Activated gamma-delta T cell (primary cell): Measurements from ENCODE around the gene AMER3.
A peak's percentile ranks its signal among the peaks of the same experiment; 100 is the strongest.
"Not testable (repeated sequence)": the region's sequence is repeated elsewhere in the genome, so short reads cannot be mapped to it uniquely, and the experiment has no call there.

Experiments
- DNase-seq: peaks from one replicate; lab custom pipeline; 2025; lab: John Stamatoyannopoulos, UW
- total RNA-seq, 2 donors: gene quantifications; one replicate each; lab custom pipeline; 2026; lab: John Stamatoyannopoulos, UW

The AMER3 gene
- 0 reads per million in 2 donors for total RNA-seq

GRCh38 chr2:130755256-130756052 lies at the start of gene AMER3:
Gene AMER3 (plus strand): TSS chr2:130755540. CDS start chr2:130762073, 6,533 bp downstream.
- DNase-seq, result no peak

- not testable (repeated sequence) for DNase-seq
These were observed 40.5 kb upstream of the AMER3 start for GRCh38 chr2:130714795-130715194.

GRCh38 chr2:130720036-130720435 lies 35.3 kb upstream of the AMER3 start:
- no peak for DNase-seq

GRCh38 chr2:130720528-130720927 lies 34.8 kb upstream of the AMER3 start:
- no peak for DNase-seq

- no peak for DNase-seq
These were observed 30.9 kb upstream of the AMER3 start for GRCh38 chr2:130724455-130724854.

GRCh38 chr2:130726614-130727180 lies 28.6 kb upstream of the AMER3 start:
- DNase-seq, result no peak

GRCh38 chr2:130727286-130727924 lies 27.9 kb upstream of the AMER3 start:
- peak; percentile 82 for DNase-seq

- no peak for DNase-seq
These were observed 27.3 kb upstream of the AMER3 start for GRCh38 chr2:130728007-130728454.

GRCh38 chr2:130728549-130729316 lies 26.6 kb upstream of the AMER3 start, which contains the start of gene GPR148:
Gene GPR148 (plus strand): TSS chr2:130729070. CDS start chr2:130729152, 82 bp downstream.
- DNase-seq, result no peak

GRCh38 chr2:130729322-130730299 lies 25.7 kb upstream of the AMER3 start:
- no peak for DNase-seq

- DNase-seq, result not testable (repeated sequence)
These were observed 23.1 kb upstream of the AMER3 start for GRCh38 chr2:130732257-130732656.

GRCh38 chr2:130735200-130735599 lies 20.1 kb upstream of the AMER3 start:
- DNase-seq, result no peak

GRCh38 chr2:130736487-130736886 lies 18.9 kb upstream of the AMER3 start:
- no peak for DNase-seq

GRCh38 chr2:130737592-130737991 lies 17.7 kb upstream of the AMER3 start:
- DNase-seq, result no peak

- no peak for DNase-seq
These were observed 14.7 kb upstream of the AMER3 start for GRCh38 chr2:130740671-130741070.

GRCh38 chr2:130743278-130743677 lies 12.1 kb upstream of the AMER3 start:
- no peak for DNase-seq

GRCh38 chr2:130744287-130745117 lies 10.8 kb upstream of the AMER3 start:
- no peak for DNase-seq

GRCh38 chr2:130749078-130749477 lies 6.3 kb upstream of the AMER3 start:
- no peak for DNase-seq

GRCh38 chr2:130749641-130750040 lies 5.7 kb upstream of the AMER3 start:
- DNase-seq, result no peak

GRCh38 chr2:130754811-130755210 lies 529 bp upstream of the AMER3 start:
- DNase-seq, result no peak
